Fibroblast of mammary gland (primary cell): Measurements from ENCODE around the gene LACTB.
A peak's percentile ranks its signal among the peaks of the same experiment; 100 is the strongest.

Experiments used
- DNase-seq: peaks from one replicate; pipeline ENCODE4 v3.0.0-alpha.2; 2010; ENCODE audit warnings: low read depth
- H3K4me3 ChIP-seq: 2 replicates; pipeline ENCODE4 v1.5.1; 2011; ENCODE audit warnings: low read depth, mild to moderate bottlenecking, low read length, moderate library complexity; ENCODE audit not compliant: control insufficient read depth
- TF ChIP-seq, protein P1 (sequence below): conservative IDR thresholded peaks from 2 replicates; pipeline ENCODE4 v1.5.1; 2011; ENCODE audit warnings: low read depth, low read length, inconsistent platforms; ENCODE audit not compliant: control insufficient read depth, insufficient read depth

Gene LACTB

DNA sequence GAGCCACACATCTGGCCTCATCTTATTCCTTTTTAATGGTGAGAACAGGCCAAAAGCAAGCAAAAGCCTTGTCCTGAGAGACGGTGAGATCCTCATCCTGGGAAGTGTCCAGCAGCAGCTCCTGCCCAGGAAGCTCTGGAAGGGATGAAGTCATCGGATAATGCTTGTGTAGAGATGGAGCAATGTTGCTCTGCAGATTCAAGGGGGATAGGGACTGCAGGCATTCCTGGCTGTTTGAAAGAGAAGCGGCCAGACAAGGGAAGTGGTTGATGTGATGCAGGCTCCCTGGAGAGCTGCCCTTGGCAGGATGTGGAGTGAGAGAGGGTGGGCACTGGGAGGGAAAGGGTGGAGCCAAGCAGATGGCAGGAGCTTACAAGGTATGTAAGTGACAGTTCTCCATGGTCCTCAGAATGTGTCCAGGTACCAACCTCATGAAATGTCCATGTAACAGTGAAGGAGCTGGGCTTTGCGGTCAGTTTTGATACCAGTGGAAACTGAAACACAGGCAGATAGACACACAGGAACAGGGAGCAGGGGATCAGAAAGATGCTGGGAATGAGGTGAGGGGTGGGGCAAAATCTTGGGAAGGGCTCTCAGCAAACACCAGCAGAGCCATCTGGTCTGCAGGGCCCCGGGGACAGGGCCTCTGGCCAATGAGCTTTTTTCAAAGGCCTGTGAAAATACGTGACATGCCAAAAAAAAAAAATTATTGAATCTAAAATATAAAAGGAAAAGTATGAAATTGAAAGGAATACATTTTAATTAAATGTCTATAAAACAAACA lies 32.2 kb upstream of the LACTB start:
- DNase-seq = peak; percentile 91

DNA sequence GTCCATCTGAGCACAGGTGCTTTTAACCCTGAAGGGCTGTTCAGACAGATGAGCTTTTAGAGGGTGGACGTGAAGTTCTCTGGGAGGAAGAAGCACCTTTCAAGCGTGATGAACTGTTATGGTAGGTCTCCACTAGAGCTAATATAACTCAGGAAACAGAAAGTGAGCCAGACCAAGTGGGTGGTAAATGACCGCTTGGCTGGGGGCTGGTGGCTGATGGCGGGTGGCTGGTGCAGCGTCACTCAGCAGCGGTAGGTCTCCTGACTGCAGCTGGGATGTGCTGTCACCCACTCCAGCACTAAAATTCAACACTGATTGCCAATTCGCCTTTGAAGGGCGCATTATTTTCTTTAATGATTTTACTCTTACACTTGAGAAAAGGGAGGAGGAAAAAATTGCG lies 31.2 kb upstream of the LACTB start:
- TF ChIP-seq, protein P1, sequence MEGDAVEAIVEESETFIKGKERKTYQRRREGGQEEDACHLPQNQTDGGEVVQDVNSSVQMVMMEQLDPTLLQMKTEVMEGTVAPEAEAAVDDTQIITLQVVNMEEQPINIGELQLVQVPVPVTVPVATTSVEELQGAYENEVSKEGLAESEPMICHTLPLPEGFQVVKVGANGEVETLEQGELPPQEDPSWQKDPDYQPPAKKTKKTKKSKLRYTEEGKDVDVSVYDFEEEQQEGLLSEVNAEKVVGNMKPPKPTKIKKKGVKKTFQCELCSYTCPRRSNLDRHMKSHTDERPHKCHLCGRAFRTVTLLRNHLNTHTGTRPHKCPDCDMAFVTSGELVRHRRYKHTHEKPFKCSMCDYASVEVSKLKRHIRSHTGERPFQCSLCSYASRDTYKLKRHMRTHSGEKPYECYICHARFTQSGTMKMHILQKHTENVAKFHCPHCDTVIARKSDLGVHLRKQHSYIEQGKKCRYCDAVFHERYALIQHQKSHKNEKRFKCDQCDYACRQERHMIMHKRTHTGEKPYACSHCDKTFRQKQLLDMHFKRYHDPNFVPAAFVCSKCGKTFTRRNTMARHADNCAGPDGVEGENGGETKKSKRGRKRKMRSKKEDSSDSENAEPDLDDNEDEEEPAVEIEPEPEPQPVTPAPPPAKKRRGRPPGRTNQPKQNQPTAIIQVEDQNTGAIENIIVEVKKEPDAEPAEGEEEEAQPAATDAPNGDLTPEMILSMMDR = no peak
- H3K4me3 ChIP-seq = no peak overlapping the region
- no peak for DNase-seq

More for the DNA sequence above, 32.2 kb upstream of the LACTB start:
- H3K4me3 ChIP-seq = no peak overlapping the region
- TF ChIP-seq, protein P1 = no peak

DNA sequence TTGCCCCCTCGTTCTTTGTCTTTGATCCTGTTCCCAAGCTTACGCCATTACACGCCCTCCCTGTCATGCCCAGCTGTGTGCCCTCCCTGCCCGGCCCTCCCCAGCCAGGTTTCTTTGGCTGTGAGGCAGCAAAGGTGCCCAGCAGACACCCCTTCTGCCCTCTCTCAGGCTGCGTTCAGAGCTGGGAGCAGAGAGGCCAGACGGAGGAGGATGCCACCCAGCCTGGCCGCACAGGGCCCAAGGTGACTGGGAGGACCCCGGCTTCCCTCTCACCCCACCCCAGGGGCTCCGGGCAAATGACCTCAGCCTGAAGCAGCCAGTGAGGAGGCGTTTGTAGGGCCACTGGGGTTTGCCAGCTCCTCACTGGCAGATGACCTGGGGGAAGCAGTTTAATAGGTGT lies 30.8 kb upstream of the LACTB start:
- DNase-seq = no peak
- TF ChIP-seq, protein P1 = no peak
- H3K4me3 ChIP-seq = no peak overlapping the region

DNA sequence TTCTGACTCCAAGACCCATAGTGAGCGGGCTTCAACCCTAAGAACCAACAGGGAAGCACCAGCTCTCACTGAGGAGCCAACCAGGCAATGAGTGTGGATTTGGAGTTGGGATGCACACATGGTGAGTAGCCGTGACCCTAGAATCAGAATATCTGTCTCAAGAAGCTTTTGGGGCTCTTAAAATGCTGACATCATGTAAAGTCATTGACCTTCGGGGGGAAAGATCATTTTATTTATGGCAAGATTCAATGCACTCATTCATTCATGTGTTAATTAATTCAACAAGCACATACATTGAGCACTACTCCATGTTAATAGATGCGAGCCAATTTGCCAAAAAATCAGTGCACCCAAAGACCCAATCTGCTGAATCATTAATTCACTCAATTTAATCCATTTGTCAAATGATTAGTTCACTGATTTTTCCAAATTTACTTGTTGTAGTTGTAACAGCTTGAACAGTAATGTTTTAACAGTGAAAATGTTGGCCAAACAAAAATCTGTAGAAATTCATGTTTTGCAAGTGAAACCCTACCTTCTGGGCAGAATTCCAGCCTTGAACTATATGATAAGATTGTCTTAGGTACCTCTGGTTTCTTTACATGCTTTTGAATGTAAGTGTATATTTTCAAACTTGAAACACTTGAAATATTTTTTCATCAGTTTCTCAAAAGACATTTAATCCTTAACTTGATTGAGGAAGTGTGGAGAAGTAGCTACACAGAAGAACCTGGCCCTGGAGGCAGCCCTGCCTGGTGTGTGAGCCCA lies 29.8 kb upstream of the LACTB start:
- TF ChIP-seq, protein P1 = no peak
- DNase-seq = no peak
- no peak overlapping the region for H3K4me3 ChIP-seq

DNA sequence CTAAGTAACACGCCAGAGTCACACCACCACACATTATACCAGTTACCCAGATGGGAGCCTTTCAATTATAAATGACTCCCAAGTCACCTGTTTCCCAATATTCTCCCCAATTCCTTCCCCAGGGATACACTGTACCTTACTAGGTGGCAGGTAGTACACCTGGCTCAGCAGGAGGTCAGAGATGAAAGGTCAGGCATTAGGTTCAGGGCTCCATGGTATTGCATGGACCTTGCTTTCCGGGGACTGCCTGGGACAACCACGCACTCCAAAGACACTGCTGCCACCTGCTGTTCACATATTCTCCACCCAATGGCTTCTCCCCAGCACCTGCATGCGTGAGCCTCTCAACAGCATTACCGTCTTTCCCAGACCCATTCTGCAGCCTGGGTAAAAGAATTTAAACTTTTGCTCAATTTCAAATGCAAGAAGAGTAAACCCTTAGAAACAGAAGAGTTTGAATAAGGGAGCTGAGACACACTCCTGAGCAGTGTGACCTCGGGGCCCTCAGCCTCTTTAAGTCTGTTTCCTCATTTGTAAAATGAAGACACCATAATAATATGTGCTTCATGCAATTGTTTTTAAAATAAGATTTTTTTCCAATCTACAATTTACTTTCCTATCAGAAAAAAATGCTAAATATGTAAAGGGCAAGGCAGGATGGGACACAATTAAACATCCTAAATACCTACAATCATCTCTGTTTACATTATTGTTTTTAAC lies 28.0 kb upstream of the LACTB start:
- H3K4me3 ChIP-seq = no peak overlapping the region
- peak; percentile 77 for DNase-seq
- TF ChIP-seq, protein P1 = peak; percentile 96

DNA sequence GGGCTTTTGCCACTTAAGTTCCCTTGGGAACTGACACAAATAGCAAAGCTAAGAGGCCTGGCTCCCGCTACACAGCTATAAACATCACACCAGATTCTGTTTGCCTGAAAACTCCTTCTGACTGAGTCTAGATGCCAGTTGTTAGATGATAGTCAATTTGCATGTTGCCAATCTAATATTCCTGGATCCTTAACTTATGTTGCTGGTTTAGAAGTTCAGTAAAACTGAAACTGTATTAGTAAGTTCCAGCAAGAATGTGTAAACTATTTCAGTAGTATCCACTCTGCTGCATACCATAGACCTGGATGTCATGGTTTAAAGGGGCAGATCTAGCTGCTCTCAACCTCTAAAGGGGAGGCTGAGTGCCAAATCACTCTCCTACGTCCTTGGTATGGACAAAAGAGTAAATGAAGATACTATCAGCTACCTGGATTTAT lies 27.1 kb upstream of the LACTB start:
- DNase-seq = no peak
- H3K4me3 ChIP-seq = no peak overlapping the region
- TF ChIP-seq, protein P1 = no peak
